Cardiac muscle cell (in vitro differentiated cells and primary cell): Measurements from ENCODE around the gene PRSS33. TPM values are rescaled to one million over a fixed set of nuclear protein-coding genes. Genes with fewer than 3 reads are reported as not detected.
A peak's percentile ranks its signal among the peaks of the same experiment; 100 is the strongest.

Source experiments
- DNase-seq, 2 donors: peaks; one replicate each; pipeline versions ENCODE4 v3.0.0 to v3.0.0-alpha.2; 2010 to 2017; ENCODE audit warnings: low read depth in 1 of 2, low spot score in 1 of 2
- H3K27ac ChIP-seq: fragments of 200-600 bp; sonication (generic); 2 replicates; pipeline ENCODE4 v1.5.1; 2016
- H3K27me3 ChIP-seq: fragments of 200-600 bp; sonication (generic); 2 replicates; pipeline ENCODE4 v1.6.0; 2016; ENCODE audit warnings: control low read depth
- H3K36me3 ChIP-seq: fragments of 200-600 bp; sonication (generic); 2 replicates; pipeline ENCODE4 v1.5.1; 2016; ENCODE audit warnings: control low read depth
- H3K4me1 ChIP-seq: fragments of 200-600 bp; sonication (generic); 2 replicates; pipeline ENCODE4 v1.8.1; 2017; ENCODE audit warnings: low read depth, mild to moderate bottlenecking, mixed run types
- H3K4me3 ChIP-seq: fragments of 200-600 bp; sonication (generic); 2 replicates; pipeline ENCODE4 v1.5.1; 2016; ENCODE audit warnings: mild to moderate bottlenecking
- H3K9me3 ChIP-seq: fragments of 200-600 bp; sonication (generic); 2 replicates; pipeline ENCODE4 v1.5.1; 2017; ENCODE audit warnings: low read depth, mild to moderate bottlenecking, control low read depth
- CTCF ChIP-seq: IDR thresholded peaks from 2 replicates; pipeline ENCODE4 v1.5.1; 2012; ENCODE audit warnings: low read depth, mild to moderate bottlenecking, low read length
- polyA plus RNA-seq: library from polyadenylated mRNA; unstranded; fragments of >200 nt; fragmentation: Nextera tagmentation; extraction: Ambion mirVana; gene quantifications from 2 replicates; pipeline ENCODE4 v1.2.1, GENCODE V29; 2016
- total RNA-seq: library from RNA; depleted of rRNA; stranded (reverse); fragments of >200 nt; gene quantifications from 2 replicates; pipeline ENCODE4 v1.2.3, GENCODE V29; 2016

Gene PRSS33
- total and polyA plus RNA-seq, 2 experiments from 2014 or later = not detected

DNA sequence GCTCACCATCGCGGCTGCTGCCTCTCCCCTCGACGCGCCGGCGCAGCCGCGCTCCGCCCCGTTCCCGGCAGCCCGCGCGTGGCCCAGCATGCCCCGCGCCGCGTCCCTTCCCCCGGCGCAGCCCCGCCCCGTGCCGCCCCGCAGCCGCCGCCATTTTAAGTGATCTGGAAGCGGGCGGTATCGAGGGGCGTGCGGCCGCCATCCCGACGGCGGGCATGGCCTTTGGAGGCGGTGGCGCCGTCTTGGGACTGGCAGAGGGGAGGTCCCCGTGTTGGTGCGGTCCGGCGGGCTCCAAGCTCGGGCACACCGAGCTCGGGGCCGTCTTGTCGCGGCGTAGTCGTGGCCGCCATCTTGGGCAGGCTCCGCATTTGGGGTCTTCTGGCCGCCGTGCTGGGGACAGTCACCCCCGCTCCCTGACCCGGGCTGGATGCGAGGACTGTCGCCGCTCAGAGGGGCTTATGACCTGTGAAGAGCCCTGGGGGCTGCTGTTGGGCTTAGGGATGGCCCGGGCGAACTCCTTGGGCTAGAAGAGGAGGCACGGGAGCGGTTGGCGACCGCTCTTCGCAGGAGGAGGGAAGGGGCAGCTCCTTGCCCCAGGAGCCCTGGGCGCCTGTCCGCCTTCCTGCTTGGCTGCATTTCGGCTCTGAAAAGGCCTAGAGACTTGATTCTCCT is 10.0 kb downstream of the PRSS33 start, which contains the start of gene ELOB:
ELOB (minus strand) TSS at position 50 of the 672 bp plus-strand sequence; CDS start at position 9, 41 bp downstream.
- no peaks in the 10 kb centered on the region for H3K27me3 ChIP-seq
- H3K4me1 ChIP-seq = peaks cover 3% of the 10 kb centered on the region
- H3K4me3 ChIP-seq = peak within 1 kb of the TSS; percentile 74
- peak; percentile 86 to 92 for DNase-seq
- H3K9me3 ChIP-seq = no peaks in the 10 kb centered on the region
- peak within 1 kb of the TSS; percentile 100 for H3K27ac ChIP-seq
- TF ChIP-seq CTCF = no peak
- peaks cover 16% of the 10 kb centered on the region for H3K36me3 ChIP-seq

GRCh38 chr16:2776500-2777139 is 10.7 kb downstream of the PRSS33 start:
- peaks cover 17% of the 10 kb centered on the region for H3K36me3 ChIP-seq
- no peak for TF ChIP-seq CTCF
- peak overlapping the region; percentile 74 for H3K4me3 ChIP-seq
- H3K27me3 ChIP-seq = no peaks in the 10 kb centered on the region
- no peak for DNase-seq
- peaks cover 3% of the 10 kb centered on the region for H3K4me1 ChIP-seq
- peak overlapping the region; percentile 81 for H3K27ac ChIP-seq
- no peaks in the 10 kb centered on the region for H3K9me3 ChIP-seq

DNA sequence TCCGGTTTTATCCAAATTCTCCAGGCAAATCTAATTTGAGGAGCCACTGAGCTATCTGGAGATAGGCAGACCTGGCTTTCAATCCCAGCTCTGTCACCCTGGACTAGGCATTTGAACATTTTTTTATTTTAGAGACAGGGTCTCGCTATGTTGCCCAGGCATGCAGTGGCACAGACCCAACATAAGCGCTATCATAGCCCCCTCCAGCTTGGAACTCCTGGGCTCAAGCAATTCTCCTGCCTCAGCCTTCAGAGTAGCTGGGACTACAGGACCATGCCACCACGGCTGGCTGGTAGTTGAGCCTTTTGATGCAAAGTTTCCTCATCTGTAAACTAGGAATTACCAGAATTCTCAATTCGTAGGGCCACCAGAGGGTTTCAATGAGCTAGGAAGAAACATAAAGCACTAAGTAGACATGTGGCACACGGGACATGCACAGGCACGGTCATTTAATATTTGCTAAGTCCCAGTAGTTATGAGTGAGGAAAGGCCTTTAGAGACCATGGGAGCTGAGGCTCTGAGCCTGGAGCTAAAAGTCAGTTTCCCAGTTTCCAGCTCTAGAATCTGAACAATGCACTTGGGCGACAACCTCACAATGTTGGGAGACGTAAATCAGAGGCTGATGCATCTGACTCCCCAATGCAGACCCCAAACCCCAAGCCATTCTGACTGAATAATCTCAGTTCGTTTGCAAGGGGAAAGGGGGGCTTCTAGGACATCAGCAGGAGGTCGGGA is 11.4 kb downstream of the PRSS33 start:
- DNase-seq = no peak
- peaks cover 3% of the 10 kb centered on the region for H3K4me1 ChIP-seq
- H3K9me3 ChIP-seq = no peaks in the 10 kb centered on the region
- peaks cover 24% of the 10 kb centered on the region for H3K36me3 ChIP-seq
- peak overlapping the region; percentile 74 for H3K4me3 ChIP-seq
- no peak overlapping the region for H3K27ac ChIP-seq
- TF ChIP-seq CTCF = no peak
- H3K27me3 ChIP-seq = no peaks in the 10 kb centered on the region

DNA sequence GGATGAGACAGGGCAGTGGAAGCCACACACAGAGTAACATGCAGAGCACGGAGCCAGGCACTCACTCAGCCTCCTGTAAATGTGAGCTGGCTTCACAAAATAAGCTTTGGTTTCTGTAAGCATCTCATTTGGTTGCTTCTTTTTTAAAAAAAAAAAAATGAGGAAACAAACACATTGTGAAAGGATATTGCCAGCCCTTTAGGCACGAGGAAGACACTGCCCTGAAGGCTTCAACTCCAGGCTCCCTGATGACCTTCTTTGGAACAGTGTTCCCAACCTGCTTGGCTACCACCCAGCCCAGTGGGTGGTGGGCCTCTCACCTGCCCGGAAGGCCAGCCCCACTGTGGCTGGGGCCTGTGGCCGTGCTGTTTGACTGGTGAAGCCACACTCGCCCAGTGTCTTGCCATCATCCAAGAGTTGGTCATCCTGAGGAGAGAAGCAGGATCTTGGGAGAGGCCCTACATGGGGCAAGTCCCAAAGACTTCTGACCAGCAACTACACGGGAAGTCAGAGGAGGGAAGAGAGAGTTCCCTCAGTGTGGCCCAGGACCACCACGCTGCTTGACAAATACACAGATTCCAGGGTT is 12.1 kb downstream of the PRSS33 start:
- no peaks in the 10 kb centered on the region for H3K27me3 ChIP-seq
- TF ChIP-seq CTCF = no peak
- no peaks in the 10 kb centered on the region for H3K9me3 ChIP-seq
- no peak for DNase-seq
- no peak overlapping the region for H3K4me3 ChIP-seq
- peaks cover 31% of the 10 kb centered on the region for H3K36me3 ChIP-seq
- H3K4me1 ChIP-seq = peaks cover 3% of the 10 kb centered on the region
- no peak overlapping the region for H3K27ac ChIP-seq

- Histone ChIP-seq H3K27ac (no peak overlapping the region), H3K9me3 (no peaks in the 10 kb centered on the region), H3K36me3 (peaks cover 40% of the 10 kb centered on the region), H3K4me1 (peaks cover 3% of the 10 kb centered on the region), H3K27me3 (no peaks in the 10 kb centered on the region), H3K4me3 (no peak overlapping the region)
- DNase-seq = no peak
- TF ChIP-seq CTCF = no peak
These were observed 13.0 kb downstream of the PRSS33 start for GRCh38 chr16:2774161-2774891.
